ENCODE measurements around the gene ITGB3BP.

- TF ChIP-seq CTCF (IDR thresholded peaks at IDR 0.05; ENCODE audit: poor library complexity) (no peak), EZH2phosphoT487 (IDR thresholded peaks at IDR 0.05; ENCODE audit: low read depth, severe bottlenecking, unreplicated experiment) (no peak)
Observed at GRCh38 chr1:63563745-63564144, 40.7 kb upstream of the ITGB3BP start.
